ENCODE measurements around the gene COL5A2. TPM values are rescaled to one million over a fixed set of nuclear protein-coding genes. Genes with fewer than 3 reads are reported as not detected.

Gene COL5A2
- total RNA-seq, 1 donor from 2014 or later: 18.9 TPM

DNA sequence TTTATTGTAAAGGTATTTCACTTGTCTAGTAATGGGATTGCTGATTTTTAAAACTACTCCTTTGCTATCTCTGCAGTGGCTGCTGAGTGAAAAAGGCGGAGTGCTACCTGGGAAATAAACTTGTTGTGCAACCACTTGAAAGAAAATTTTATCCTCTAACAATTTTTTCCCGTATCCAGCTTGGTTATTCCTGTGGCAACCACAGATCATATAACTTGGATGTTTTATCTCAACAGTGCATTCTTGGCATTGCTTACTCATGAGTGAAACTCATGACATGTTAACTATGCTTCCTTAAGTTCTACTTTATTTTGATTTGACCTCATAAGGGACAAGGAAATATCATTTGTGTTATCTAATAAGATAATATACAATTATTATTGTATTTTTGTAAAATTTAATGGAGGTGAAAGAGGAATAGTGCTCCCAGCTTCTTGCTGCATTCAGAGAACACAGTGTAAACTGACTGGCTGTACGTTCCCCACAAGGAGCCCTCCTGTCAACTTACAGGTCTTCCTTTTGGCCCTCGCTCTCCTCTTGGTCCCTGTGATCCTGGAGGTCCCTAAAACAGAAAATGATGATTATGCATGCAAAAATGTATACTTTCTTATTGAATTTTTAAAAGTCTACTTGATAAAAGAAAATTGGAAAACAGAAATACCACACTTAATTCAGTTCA is 82.7 kb downstream of the COL5A2 start:
- no peak for DNase-seq

DNA sequence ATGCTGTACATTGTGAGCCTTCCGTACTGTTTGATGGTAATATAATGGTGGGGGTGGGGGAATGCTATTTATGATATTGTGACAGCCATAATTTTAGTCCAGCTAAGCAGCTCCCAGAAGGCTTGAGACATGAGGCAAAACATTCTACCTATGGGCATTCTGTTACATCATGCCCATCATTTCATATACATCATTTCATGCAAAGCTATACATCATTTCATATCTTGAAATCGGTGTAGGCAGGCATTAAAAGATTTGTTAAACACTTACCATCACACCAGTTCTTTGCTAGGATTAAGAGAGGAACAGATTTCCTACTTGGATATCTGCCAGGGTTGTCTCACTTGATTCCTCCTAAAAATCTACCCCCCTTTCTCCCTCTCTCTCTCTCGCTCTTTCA is 84.5 kb downstream of the COL5A2 start:
- no peak for DNase-seq

DNA sequence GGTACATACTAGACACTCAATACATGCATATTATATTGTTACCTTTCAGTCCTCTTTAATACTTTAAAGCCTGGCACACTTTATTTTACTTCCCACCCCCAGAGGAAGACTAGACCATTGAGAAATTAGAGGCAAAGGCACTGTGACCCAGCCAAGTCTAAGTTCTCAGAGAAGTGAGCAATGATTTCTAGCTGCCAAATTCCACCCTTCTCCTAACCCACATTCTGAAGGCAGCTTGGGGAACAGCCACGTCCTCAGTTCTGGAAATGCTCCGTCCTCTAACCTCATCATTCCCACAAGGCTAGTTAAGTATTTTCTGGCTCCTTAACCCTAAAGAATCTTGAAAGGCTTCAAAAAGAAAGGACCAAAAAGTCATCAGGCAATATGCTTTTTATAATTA is 86.6 kb downstream of the COL5A2 start:
- no peak for DNase-seq

DNA sequence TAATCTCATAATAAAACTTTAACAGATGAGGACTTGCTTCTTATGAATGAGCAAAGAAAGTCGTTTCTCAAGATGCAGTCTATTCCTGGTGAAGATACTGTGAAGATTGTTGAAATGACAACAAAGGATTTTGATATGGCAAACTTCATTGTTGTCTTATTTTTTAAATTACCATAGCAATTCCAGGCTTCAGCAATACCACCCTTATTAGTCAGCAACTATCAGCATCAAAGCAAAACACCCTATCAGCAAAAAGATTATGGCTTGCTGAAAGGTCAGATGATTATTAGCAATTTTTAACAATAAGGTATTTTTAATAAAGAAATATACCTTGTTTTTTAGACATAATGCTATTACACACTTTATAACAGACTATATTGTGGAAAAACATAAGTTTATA is 88.3 kb downstream of the COL5A2 start:
- no peak for DNase-seq

- no peak for DNase-seq
These were observed 90.9 kb downstream of the COL5A2 start for GRCh38 chr2:189088591-189089205.

GRCh38 chr2:189086710-189087109 is 92.9 kb downstream of the COL5A2 start:
- no peak for DNase-seq

- DNase-seq: no peak
These were observed 93.3 kb downstream of the COL5A2 start for GRCh38 chr2:189086250-189086649.

GRCh38 chr2:189083606-189084005 is 96.0 kb downstream of the COL5A2 start:
- DNase-seq: no peak

- no peak for DNase-seq
These were observed 96.5 kb downstream of the COL5A2 start for GRCh38 chr2:189083106-189083505.

DNA sequence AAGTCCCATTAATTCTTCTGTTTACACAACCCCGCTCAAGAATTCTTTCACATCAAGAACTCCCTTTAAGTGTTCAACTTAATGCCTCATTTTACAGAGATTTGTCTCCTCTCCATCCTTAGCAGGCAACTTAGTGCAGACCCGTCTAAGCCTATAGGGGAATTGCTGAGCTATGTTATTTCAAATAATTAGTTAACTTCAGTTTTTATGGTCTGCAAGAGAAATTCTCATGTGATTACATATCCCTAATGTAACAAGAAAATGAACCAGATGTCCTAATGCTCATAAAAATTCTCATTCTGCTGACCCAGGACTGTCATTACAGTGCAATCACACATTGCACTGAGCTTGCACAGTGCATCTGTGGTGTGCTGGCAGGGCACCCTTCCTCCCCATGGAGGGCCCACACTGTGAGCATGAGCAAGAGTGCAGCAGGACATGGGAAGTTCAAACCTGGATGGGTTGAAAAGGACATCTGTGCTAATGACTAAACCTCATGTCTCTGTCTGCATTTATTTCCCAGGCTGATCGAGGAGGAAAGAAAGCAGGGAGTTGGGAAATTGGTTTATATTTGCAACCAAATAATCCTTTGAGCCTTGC is 97.1 kb downstream of the COL5A2 start:
- no peak for DNase-seq

- DNase-seq: no peak
These were observed 103.0 kb downstream of the COL5A2 start for GRCh38 chr2:189076572-189076971.

- DNase-seq: no peak
These were observed 103.4 kb downstream of the COL5A2 start for GRCh38 chr2:189076120-189076519.

- DNase-seq: no peak
These were observed 105.1 kb downstream of the COL5A2 start for GRCh38 chr2:189074506-189074905.

DNA sequence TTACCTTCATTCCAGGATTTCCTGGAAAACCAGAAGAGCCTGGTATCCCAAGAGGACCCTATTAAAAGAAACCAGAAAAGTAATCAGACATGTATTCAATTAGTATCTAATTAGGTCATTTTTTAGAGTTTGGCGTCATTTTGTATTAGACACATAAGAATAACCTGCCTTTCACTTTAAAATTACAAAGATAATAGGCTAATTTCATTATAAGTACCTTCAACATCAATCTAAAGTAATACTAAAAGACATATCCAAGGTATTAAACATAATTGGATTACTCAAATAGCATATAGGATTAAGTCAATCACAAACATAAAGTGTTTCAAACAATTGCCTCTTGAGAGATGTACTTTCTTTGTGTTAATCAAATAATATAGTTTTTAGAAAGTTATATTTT is 107.5 kb downstream of the COL5A2 start:
- no peak for DNase-seq

GRCh38 chr2:189069855-189070619 is 109.5 kb downstream of the COL5A2 start:
- DNase-seq: no peak

DNA sequence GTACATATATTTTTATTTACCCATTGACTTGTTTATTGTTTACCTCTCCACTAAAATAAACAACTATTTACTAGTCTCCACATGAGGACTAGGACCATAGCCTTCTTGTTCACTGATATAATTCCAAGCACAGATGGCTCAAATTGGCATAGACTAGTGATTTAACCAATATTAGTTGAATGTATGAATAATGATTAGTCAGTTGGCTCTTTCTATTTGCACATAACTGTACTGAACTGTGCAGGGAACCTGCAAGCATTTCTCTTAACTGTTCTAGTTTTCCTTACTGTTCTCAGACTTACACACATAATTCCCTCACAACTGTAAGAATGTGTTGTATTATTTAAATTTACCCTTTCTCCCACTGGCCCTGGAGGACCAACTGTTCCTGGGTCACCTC is 113.5 kb downstream of the COL5A2 start:
- DNase-seq: no peak

DNA sequence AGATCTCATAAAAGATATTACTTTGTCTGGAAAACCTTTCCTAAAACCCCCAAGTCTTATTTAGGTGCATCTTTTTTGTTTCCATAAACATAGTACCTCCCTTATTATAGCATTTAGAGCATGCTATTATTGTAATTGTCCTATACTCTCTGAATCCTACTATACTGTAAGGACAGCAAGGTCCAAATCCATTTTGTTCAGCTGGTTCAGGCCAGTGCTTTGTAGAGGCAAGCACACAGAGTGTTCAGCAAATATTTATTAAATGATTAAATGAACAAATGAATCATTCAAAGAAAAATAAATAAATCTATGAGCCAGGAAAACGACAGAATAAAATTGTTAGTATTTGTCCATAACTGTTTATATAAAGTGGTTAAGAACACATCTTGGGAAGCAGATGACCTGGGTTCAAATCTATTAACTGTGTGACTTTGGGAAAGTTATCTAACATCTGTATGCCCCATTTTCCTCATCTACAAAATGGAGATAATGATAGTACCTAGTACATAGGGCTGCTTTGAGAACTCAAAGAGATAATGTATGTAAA is 119.4 kb downstream of the COL5A2 start:
- no peak for DNase-seq

DNA sequence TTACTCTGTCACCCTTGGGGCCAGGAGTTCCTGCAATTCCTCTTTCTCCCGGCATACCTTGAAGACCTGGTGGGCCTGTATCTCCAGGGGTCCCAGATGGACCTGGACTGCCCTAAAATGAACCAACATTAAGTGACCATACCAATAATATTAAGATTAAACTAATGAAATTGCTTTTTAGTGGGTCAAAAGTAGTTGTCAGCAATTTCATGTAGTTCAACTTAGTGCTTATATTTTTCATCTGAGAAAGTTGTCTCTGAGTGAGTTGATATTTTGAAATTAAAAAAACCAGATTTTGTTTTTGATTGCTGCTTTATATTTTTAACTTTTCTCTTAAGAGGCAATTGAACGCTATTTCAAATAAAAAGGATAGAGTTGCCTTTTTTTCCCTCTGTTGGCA is 122.2 kb downstream of the COL5A2 start:
- DNase-seq: no peak

GRCh38 chr2:189056200-189057106 is 123.1 kb downstream of the COL5A2 start:
- no peak for DNase-seq

- DNase-seq: no peak
These were observed 129.3 kb downstream of the COL5A2 start for GRCh38 chr2:189050165-189050712.

DNA sequence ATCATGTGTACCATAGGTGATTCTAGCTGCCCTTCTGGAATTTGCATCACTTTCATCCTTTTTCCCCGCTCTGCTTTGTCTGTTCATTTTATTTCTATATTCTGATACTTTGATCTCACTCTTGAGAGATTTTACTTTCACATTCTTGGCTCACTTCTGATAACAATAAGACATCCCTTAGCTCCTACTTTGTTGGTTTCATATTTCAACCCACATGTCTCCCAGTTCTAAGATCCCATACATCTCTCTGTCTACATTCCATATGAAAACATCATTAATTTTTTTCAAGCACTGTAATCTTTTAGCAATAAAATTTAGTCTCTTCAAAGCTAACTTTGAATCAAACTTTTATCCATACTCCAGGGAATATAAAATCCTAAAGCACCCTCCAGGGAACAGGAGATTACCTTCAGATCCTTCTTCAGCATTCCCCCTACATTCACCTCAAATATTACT is 129.8 kb downstream of the COL5A2 start:
- no peak for DNase-seq

Measured in occipital lobe (tissue), 2 donors.